ENCODE measurements around the gene CACNA1A.

CACNA1A gene

DNA sequence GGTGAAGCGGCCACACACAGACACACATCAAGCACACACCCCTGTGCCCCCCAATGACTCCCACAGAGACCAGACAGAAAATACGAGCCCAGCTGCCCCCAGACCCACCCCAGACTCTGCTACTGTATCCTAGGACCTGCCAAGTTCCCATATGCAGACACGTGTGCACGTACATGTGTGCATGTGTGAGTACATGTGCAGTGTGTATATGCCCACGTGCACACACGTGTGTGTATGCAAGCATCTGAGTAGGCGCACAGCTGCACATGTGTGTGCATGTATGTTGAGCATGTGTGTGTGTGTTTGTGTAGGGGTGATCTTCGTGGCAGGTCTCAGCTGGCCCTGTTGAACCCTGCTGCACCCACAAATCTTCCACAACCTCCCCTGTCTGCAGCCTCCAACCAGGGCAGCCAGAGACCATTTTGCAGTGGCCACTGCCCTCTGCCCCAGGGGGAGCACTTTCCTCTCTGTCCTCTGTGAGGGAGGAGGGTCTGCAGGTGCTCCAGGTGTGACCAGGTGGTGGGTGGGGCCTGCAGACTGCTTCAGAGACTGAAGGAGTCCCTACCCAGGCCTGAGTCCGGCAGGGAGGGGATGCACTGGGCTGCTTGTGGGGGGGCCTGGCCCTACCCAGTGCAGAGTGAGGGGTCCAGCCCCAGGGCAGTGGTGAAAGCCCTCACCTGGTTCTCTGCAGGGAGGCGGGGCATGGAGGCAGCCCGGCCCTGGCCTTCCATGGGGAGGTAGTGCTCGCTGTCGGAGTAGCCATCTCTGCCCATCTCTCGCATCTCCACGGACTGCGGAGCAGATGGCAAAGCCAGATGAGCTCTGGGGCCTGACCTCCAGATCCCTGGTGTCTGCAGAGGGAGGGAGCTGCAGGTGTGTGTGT, 294.6 kb downstream of the CACNA1A start:
- TF ChIP-seq, protein P1, sequence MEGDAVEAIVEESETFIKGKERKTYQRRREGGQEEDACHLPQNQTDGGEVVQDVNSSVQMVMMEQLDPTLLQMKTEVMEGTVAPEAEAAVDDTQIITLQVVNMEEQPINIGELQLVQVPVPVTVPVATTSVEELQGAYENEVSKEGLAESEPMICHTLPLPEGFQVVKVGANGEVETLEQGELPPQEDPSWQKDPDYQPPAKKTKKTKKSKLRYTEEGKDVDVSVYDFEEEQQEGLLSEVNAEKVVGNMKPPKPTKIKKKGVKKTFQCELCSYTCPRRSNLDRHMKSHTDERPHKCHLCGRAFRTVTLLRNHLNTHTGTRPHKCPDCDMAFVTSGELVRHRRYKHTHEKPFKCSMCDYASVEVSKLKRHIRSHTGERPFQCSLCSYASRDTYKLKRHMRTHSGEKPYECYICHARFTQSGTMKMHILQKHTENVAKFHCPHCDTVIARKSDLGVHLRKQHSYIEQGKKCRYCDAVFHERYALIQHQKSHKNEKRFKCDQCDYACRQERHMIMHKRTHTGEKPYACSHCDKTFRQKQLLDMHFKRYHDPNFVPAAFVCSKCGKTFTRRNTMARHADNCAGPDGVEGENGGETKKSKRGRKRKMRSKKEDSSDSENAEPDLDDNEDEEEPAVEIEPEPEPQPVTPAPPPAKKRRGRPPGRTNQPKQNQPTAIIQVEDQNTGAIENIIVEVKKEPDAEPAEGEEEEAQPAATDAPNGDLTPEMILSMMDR (IDR thresholded peaks at IDR 0.05; ENCODE audit: borderline replicate concordance, insufficient read depth, low read depth, low read length), result no peak
- H3K4me3 ChIP-seq (ENCODE audit: low read depth, low read length), result no peak overlapping the region

DNA sequence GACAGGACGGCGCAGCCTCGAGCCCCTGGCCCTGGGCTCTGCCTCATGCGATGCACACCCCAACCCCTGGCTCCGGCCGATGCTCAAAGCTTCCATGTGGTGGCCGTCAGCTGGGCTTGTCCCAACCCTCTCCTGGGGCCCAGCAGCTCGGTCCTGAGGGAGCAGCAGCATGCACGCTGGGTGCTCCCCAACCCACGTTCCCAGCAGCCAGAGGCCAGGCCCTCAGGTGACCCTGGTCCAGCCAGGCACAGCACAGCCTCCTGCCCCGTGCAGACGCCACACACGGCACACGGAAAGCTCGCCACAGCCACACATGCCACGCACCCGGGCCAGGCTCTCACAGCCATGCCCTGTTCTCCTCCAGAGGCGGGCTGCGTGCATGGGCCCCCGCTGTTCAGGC, 295.3 kb downstream of the CACNA1A start:
- TF ChIP-seq, protein P1 (IDR thresholded peaks at IDR 0.05; ENCODE audit: borderline replicate concordance, insufficient read depth, low read depth, low read length), result no peak
- no peak overlapping the region for H3K4me3 ChIP-seq (ENCODE audit: low read depth, low read length)

GRCh38 chr19:13210339-13210775, 295.9 kb downstream of the CACNA1A start:
- no peak overlapping the region for H3K4me3 ChIP-seq (ENCODE audit: low read depth, low read length)
- TF ChIP-seq, protein P1 (IDR thresholded peaks at IDR 0.05; ENCODE audit: borderline replicate concordance, insufficient read depth, low read depth, low read length), result no peak

DNA sequence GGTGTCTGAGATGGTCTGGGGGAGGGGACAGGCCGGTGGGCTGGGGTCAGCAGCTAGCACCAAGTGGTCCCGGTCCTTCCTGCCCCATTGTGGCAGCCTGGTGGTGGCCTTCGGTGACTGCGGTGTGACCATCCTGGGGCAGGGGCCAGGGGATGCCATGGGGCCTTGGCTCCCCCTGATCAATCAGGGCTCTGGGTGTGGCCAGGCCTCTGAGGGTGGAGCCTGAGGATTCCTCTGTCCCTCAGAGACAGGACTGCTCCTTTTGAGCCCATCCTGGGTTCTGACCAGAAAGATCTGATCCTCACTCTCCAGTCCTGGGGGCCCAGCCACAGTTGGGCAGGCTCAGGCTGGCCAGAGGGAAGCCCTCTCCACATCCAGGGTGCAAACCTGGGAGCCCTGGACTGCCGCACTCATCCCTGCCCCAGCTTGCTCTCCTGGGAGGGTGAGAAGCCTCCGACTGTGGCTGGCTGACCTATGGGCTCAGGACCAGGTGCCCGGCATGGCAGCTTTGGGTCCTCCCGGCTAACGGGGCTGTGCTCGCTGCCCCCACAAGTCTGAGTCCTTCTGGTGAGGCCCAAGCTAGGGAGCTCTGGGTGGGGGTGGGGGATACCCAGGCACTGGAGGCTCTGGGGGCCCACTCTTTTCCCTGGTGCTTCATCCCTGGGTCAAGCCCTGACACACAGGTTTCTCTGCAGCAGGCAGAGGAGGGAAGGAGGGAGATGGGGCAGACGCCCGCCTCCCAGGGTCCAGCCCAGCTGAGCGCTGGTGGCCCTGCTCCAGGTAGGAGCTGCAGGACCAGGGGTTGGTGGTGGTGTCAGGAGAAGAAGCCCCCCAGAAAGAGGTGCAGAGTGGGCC, 296.6 kb downstream of the CACNA1A start:
- peak overlapping the region; percentile 65 for H3K4me3 ChIP-seq (ENCODE audit: low read depth, low read length)
- TF ChIP-seq, protein P1 (IDR thresholded peaks at IDR 0.05; ENCODE audit: borderline replicate concordance, insufficient read depth, low read depth, low read length), result no peak

- peak overlapping the region; percentile 65 for H3K4me3 ChIP-seq (ENCODE audit: low read depth, low read length)
- TF ChIP-seq, protein P1 (IDR thresholded peaks at IDR 0.05; ENCODE audit: borderline replicate concordance, insufficient read depth, low read depth, low read length), result no peak
Observed at GRCh38 chr19:13208672-13209483, 297.4 kb downstream of the CACNA1A start.

DNA sequence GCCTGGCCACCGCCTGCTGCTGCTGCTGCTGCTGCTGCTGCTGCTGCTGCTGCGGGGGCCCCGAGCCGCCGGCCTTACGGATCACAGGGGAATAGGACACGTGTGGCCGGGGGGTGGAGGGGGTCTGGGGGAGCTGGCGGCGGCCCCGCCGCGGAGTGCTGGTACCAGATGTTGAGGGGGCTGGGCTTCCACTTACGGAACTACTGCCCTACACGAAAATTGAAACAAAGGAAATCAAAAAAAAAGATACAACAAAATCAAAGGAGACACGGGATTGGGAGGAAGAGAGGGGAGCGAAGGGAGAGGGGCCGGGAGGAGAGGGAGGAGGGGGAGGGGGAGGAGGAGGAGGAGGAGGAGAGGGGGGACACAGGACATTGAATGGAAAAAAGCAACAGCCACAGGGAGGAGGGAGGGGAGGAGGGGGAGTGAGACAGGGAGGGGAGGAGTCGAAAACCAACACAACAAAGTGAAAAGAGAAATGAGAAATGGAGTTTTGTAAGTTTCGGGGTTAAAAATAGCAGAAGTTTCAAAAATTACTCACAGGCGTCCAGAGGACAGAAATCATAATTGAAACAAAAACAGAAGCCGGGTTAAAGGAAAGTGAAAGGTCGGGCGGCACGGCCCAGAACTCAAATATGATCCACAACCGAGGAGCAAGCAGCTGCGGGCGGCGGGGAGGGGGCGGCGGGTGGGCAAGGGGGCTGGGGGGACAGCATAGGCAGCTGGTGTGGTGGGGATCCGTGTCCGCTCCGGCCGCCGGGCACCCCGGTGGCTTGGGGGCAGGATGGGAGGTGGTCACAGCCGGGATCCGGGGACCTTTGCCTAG, 298.2 kb downstream of the CACNA1A start:
- TF ChIP-seq, protein P1 (IDR thresholded peaks at IDR 0.05; ENCODE audit: borderline replicate concordance, insufficient read depth, low read depth, low read length), result no peak
- H3K4me3 ChIP-seq (ENCODE audit: low read depth, low read length), result peak overlapping the region; percentile 65

Data from GM12875 (cell line).